LNCaP clone FGC (cell line): ENCODE data around the gene MYO1E.
"Not testable (repeated sequence)": the region's sequence is repeated elsewhere in the genome, so short reads cannot be mapped to it uniquely, and the experiment has no call there.

Experiments
- DNase-seq: peaks from one replicate; pipeline ENCODE4 v3.0.0-alpha.2; 2011; ENCODE audit warnings: low read depth
- H3K4me3 ChIP-seq: 2 replicates; pipeline ENCODE4 v1.5.1; 2011; ENCODE audit warnings: mild to moderate bottlenecking, low read depth, low read length, control low read depth
- CTCF ChIP-seq: IDR thresholded peaks from 2 replicates; pipeline ENCODE4 v1.5.1; 2012; ENCODE audit warnings: mild to moderate bottlenecking; ENCODE audit not compliant: control insufficient read depth, insufficient read depth; ENCODE audit errors: extremely low read depth

The MYO1E gene

GRCh38 chr15:59166166-59166565 lies 206.5 kb downstream of the MYO1E start:
- H3K4me3 ChIP-seq: no peak overlapping the region
- TF ChIP-seq CTCF: no peak
- no peak for DNase-seq

GRCh38 chr15:59165726-59166125 lies 206.9 kb downstream of the MYO1E start:
- DNase-seq: no peak
- TF ChIP-seq CTCF: no peak
- no peak overlapping the region for H3K4me3 ChIP-seq

GRCh38 chr15:59162080-59162479 lies 210.6 kb downstream of the MYO1E start:
- not testable (repeated sequence) for H3K4me3 ChIP-seq, DNase-seq

GRCh38 chr15:59160880-59161593 lies 211.6 kb downstream of the MYO1E start:
- DNase-seq: no peak
- H3K4me3 ChIP-seq: no peak overlapping the region
- peak; percentile 44 for TF ChIP-seq CTCF

GRCh38 chr15:59159210-59159609 lies 213.5 kb downstream of the MYO1E start:
- H3K4me3 ChIP-seq: no peak overlapping the region
- DNase-seq: no peak
- no peak for TF ChIP-seq CTCF

GRCh38 chr15:59158701-59159034 lies 214.0 kb downstream of the MYO1E start:
- TF ChIP-seq CTCF: no peak
- peak; percentile 75 for DNase-seq
- H3K4me3 ChIP-seq: no peak overlapping the region

GRCh38 chr15:59157840-59158700 lies 214.6 kb downstream of the MYO1E start:
- DNase-seq: peak; percentile 69
- no peak for TF ChIP-seq CTCF
- no peak overlapping the region for H3K4me3 ChIP-seq
